Tibial nerve (tissue), 3 donors: Measurements from ENCODE around the gene BPIFB1.

Experiments
- CTCF ChIP-seq, 5 experiments: fragments of 200-600 bp in 3 of 5; fragments of 450-650 bp in 2 of 5; sonication (generic) in 3 of 5; IDR thresholded peaks; one replicate each; pipeline ENCODE4 v1.5.1; 2016 to 2019; ENCODE audit warnings: antibody characterized with exemption in 5 of 5, mild to moderate bottlenecking in 3 of 5, moderate library complexity in 2 of 5
- POLR2A ChIP-seq, 2 donors: fragments of 450-650 bp; IDR thresholded peaks; one replicate each; pipeline ENCODE4 v1.6.1; 2017; ENCODE audit warnings: antibody characterized with exemption in 2 of 2, mild to moderate bottlenecking in 2 of 2, moderate library complexity in 2 of 2

GRCh38 chr20:33263784-33264183 is 19.2 kb upstream of the BPIFB1 start:
- TF ChIP-seq CTCF (IDR thresholded peaks at IDR 0.05) (no peak), POLR2A (IDR thresholded peaks at IDR 0.05) (no peak)
